Esophagus muscularis mucosa (tissue), 3 donors: ENCODE data around the gene ORM2.

ENCODE experiments used
- POLR2A ChIP-seq: fragments of 450-650 bp; IDR thresholded peaks from one replicate; pipeline ENCODE4 v1.6.1; 2017; ENCODE audit warnings: antibody characterized with exemption, moderate library complexity, mild to moderate bottlenecking, low read depth
- TF ChIP-seq, protein P1 (sequence below), 3 experiments: fragments of 200-600 bp in 2 of 3; fragments of 450-650 bp in 1 of 3; sonication (generic) in 2 of 3; IDR thresholded peaks; one replicate each; pipeline ENCODE4 v1.5.1; 2017 to 2019; ENCODE audit warnings: antibody characterized with exemption in 3 of 3, mild to moderate bottlenecking in 2 of 3, moderate library complexity in 1 of 3

DNA sequence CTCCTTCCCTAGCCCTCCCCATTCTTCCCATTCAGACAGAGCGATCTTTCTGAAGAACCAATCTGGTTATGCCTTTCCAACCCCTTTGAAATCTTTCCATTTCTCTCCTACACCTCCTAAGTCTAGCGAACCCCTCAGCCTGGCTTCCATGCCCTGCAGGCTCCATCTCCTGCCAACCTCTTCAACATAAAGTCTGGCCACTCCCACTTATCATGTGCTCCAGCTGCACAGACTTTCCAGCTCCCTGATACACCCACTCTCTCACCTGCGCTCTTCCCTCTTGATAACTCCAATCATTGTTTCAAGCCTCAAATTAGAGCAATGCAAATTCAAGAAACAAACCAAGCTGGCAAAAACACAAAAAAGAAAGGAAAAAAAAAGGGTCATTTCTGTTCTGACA, 10.5 kb upstream of the ORM2 start:
- TF ChIP-seq, protein P1, sequence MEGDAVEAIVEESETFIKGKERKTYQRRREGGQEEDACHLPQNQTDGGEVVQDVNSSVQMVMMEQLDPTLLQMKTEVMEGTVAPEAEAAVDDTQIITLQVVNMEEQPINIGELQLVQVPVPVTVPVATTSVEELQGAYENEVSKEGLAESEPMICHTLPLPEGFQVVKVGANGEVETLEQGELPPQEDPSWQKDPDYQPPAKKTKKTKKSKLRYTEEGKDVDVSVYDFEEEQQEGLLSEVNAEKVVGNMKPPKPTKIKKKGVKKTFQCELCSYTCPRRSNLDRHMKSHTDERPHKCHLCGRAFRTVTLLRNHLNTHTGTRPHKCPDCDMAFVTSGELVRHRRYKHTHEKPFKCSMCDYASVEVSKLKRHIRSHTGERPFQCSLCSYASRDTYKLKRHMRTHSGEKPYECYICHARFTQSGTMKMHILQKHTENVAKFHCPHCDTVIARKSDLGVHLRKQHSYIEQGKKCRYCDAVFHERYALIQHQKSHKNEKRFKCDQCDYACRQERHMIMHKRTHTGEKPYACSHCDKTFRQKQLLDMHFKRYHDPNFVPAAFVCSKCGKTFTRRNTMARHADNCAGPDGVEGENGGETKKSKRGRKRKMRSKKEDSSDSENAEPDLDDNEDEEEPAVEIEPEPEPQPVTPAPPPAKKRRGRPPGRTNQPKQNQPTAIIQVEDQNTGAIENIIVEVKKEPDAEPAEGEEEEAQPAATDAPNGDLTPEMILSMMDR (IDR thresholded peaks at IDR 0.05): no peak
- TF ChIP-seq POLR2A: no peak
